Epithelial cell of esophagus (primary cell): ENCODE measurements around the gene SLC4A5.
A peak's percentile ranks its signal among the peaks of the same experiment; 100 is the strongest.

Experiments used
- DNase-seq: peaks from one replicate; pipeline ENCODE4 v3.0.0; 2010; ENCODE audit warnings: low read depth
- H3K4me3 ChIP-seq: 2 replicates; pipeline ENCODE4 v1.5.1; 2011; ENCODE audit warnings: mild to moderate bottlenecking, low read length, control low read depth
- CTCF ChIP-seq: IDR thresholded peaks from 2 replicates; pipeline ENCODE4 v1.5.1; 2011; ENCODE audit warnings: low read depth, mild to moderate bottlenecking, low read length, control low read depth, inconsistent platforms; ENCODE audit not compliant: insufficient read depth; ENCODE audit errors: missing control alignments

SLC4A5 gene

DNA sequence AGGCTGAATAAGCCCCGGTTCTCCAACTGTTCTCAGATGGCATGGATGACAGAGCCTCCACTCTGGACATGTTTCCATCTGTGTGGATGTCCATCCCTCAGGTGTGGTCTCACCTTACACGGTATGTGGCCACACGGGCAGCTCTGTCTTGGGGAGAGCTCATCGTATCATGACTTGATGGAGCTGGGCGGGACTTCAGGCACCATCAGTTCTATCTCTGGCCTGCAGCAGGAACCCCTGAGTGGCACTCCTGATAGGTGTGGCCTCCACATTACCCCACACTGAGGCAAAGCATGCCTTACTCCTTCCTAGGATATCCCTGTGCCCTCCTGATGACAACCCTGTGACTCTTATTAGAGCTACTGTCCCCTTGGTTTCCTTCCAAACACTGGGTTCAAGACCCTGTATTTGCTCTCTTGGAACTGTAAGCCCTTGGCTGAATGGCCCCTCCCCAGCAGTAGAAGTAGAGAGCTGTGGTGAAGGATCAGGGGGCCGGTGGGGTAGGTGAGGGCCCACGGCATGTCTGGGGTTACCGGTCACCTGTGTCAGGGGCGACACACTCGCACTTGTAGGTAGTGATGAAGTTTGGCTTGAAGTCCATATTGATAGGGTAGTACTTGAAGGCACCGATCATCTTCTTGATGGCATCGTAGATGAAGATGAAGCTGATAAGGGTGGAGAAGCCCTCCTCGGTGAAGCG, 96.6 kb downstream of the SLC4A5 start:
- no peak for TF ChIP-seq CTCF
- no peak overlapping the region for H3K4me3 ChIP-seq
- no peak for DNase-seq

DNA sequence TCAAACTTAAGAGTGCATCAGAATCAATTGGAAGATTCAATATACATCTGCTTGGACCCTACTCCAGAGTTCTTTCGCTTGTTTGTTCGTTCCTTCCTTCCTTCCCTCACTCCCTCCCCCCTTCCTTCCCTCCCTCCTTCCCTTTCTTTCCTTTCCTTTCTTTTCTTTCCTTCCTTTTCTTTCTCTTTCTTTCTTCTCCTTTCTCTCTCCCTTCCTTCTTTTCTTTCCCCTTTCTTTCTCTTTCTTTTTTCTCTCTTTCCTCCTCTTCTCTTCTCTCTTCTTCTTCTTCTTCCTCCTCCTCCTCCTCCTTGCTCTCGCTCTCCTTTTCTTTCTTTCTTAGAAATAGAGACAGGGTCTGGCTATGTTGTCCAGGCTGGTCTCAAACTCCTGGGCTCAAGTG, 98.9 kb downstream of the SLC4A5 start:
- no peak for DNase-seq
- no peak for TF ChIP-seq CTCF
- no peak overlapping the region for H3K4me3 ChIP-seq

DNA sequence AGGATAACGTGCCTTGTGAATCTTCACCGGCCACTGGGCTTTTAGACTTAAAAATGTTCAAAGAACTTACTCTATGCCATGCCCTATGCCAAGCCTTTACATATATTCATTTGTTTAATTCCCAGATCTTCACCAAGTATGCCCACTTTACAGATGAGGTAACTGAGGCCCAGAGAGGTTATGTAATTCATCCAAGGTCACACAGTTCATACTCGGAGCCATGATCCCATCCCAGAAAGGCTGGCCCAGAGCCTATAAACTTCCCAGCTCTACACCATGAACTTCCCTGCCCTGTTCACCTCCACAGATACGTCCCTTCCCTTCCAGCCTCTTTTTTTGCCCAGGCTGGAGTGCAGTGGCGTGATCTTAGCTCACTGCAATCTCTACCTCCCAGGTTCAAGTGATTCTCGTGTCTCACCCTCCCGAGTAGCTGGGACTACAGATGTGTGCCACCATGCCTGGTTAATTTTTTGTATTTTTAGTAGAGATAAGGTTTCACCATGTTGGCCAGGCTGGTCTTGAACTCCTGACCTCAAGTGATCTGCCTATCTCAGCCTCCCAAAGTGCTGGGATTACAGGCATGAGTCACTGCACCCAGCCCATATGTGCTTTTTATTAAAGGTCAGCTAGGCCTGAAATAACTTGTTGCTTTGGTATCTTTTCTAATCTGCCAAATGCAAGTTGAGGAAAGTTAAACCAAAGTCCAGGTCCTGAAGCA, 100.7 kb downstream of the SLC4A5 start:
- H3K4me3 ChIP-seq, result no peak overlapping the region
- TF ChIP-seq CTCF, result no peak
- DNase-seq, result no peak

DNA sequence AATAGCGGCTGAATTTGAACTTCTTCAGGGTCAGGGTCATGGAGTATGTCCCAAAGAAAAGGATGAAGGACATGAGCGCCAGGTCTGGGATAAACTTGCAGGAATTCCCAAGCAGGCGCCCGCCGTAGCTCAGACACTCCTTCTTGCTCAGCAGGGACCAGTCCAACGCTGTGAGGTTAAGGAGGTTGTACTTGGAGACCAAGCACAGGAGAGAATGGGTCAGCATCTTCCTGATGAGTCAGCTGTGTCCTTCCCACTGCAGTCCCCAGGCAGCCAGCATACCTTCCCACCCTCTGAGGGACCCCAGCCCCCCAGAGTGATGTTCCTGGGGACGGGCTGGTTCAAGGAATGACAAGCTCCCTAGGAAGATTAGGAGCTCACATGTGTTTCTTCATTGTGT, 103.9 kb downstream of the SLC4A5 start:
- H3K4me3 ChIP-seq, result no peak overlapping the region
- TF ChIP-seq CTCF, result no peak
- DNase-seq, result no peak

- DNase-seq, result peak; percentile 73
- no peak overlapping the region for H3K4me3 ChIP-seq
- no peak for TF ChIP-seq CTCF
Measured at GRCh38 chr2:74238879-74239278, 104.3 kb downstream of the SLC4A5 start.

- no peak for TF ChIP-seq CTCF
- DNase-seq, result no peak
- no peak overlapping the region for H3K4me3 ChIP-seq
Measured at GRCh38 chr2:74235041-74235440, 108.2 kb downstream of the SLC4A5 start.
